ENCODE data around the gene ELMO1. TPM values are rescaled to one million over a fixed set of nuclear protein-coding genes. Genes with fewer than 3 reads are reported as not detected.

Gene ELMO1
- total RNA-seq, 1 experiment from 2014 or later: not detected

DNA sequence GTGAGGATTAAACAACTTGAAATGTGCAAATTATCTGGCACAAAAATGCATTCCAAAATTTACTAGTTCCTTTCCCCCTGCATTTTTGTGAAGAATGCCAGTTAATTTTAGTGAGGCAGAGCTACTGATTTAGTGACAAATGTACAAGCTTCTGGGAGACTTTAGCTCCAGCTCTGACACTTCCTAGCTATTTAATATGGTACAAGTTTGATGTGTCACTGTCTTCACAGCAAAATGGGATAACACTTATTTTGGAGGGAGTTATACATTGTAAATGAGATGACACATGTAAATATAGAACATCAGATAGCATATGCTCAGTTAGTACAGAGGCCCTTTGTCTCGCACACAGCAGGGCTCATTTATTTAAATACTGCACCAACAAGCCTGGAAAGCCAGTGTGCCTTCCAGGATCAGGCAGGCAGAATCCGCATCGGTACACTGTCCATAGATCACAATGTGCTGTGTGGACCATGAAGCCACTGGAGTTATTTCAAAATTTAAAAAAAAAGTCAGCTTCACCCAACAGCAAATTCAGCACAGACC lies 48.7 kb downstream of the ELMO1 start:
- no peak overlapping the region for H3K4me3 ChIP-seq
- DNase-seq (ENCODE audit: low read depth in 1 of 2, low spot score in 2 of 2): no peak
- no peaks in the 10 kb centered on the region for H3K27me3 ChIP-seq (replicated peaks)
- no peaks in the 10 kb centered on the region for H3K36me3 ChIP-seq
- H3K4me1 ChIP-seq (replicated peaks): no peaks in the 10 kb centered on the region
- H3K9me3 ChIP-seq (replicated peaks): no peaks in the 10 kb centered on the region
- no peak overlapping the region for H3K27ac ChIP-seq

DNA sequence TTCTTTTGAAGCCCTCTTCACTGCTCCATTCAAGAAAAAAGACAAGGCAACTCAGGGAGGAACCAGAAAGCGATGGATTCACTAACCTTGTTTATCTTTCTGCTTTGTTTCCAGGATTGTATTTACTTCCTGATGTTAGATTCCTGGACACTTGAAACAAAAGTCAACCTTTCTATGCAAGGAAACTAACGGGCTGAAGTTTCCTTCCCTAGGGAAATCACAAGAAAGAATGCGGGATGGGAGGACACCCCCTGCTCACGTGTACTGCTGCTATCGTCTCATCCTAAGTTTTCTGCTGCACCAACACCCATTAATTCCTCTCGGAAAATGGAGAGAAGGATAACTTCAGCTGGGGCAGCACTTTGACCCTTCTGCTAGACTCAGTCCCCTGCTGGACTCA lies 50.3 kb downstream of the ELMO1 start:
- DNase-seq (ENCODE audit: low read depth in 1 of 2, low spot score in 2 of 2): no peak
- H3K4me1 ChIP-seq (replicated peaks): no peaks in the 10 kb centered on the region
- no peaks in the 10 kb centered on the region for H3K9me3 ChIP-seq (replicated peaks)
- no peaks in the 10 kb centered on the region for H3K36me3 ChIP-seq
- no peak overlapping the region for H3K4me3 ChIP-seq
- no peaks in the 10 kb centered on the region for H3K27me3 ChIP-seq (replicated peaks)
- H3K27ac ChIP-seq: no peak overlapping the region

DNA sequence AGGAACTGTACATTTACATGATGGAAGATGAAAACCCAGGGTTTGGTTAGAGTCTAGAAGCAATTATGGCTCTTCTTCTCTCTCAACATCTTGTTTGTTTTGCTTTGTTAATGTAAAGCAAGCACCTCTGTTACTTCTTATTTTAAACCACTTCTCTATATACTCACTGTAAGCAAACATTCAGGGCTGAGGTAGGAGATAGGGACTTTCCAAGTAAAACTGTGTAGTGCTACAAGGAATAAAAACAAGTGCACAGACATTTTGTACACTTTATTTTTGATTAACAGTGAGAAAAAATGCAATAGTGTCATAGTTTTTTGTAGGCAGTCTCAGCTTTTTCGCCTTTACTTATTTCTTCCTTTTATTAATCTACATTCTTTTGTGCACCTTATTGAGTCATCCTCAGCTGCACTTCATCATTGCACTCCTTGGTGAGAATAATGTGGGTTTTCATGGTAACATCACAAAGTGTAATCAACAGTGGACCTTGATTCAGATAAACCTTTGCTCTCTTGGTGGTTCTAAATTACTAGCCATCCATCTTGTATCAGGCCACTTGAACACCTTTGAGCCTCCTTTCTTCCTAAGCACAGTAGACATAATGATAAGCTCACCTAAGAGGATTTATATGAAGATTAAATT lies 52.9 kb downstream of the ELMO1 start:
- Histone ChIP-seq H3K4me1 (replicated peaks) (no peaks in the 10 kb centered on the region), H3K4me3 (no peak overlapping the region), H3K36me3 (no peaks in the 10 kb centered on the region), H3K27me3 (replicated peaks) (no peaks in the 10 kb centered on the region), H3K9me3 (replicated peaks) (no peaks in the 10 kb centered on the region), H3K27ac (no peak overlapping the region)
- no peak for DNase-seq (ENCODE audit: low read depth in 1 of 2, low spot score in 2 of 2)

DNA sequence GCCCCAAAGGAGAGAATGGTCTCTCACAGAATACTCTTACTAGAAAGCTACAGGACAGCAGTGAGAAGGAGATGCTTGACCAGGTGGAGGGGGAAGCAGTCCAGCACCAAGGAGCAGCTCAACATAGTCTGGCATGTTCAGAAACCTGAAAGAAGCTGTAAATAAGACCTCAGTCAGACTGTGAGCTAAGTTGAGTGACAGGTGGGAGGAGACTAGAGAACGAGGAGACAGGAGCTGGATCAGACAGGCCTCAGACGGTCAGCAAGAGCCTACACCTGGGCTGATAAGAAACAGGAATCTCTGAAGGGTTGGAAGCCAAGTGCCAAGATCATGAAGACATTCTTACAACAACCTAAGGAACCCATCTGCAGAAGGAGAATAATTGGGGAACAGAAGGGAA lies 54.5 kb downstream of the ELMO1 start:
- no peaks in the 10 kb centered on the region for H3K9me3 ChIP-seq (replicated peaks)

DNA sequence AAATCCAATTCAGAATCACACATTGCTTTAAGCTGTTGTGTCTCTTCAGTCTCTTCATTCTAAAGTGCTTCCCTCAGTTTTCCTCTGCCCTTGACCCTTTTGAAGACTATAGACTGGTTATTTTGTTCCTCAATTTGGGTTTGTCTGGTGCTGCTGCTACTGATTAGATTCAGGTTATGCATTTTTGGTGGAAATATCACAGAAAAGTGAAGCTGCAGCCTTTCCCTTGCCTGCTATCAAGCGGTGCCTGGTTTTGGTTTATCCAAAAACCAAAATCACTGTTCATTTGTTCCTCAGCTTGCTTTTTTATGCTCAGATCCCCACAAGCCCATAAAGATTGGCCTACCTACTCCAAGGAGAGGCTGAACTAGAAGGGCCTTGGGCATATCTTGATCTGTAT lies 55.2 kb downstream of the ELMO1 start:
- no peaks in the 10 kb centered on the region for H3K9me3 ChIP-seq (replicated peaks)
- no peak for DNase-seq (ENCODE audit: low read depth in 1 of 2, low spot score in 2 of 2)
- H3K27me3 ChIP-seq (replicated peaks): no peaks in the 10 kb centered on the region
- no peak overlapping the region for H3K4me3 ChIP-seq
- no peaks in the 10 kb centered on the region for H3K36me3 ChIP-seq
- H3K4me1 ChIP-seq (replicated peaks): no peaks in the 10 kb centered on the region
- H3K27ac ChIP-seq: no peak overlapping the region

More for the DNA sequence above, 54.5 kb downstream of the ELMO1 start:
- Histone ChIP-seq H3K36me3 (no peaks in the 10 kb centered on the region), H3K4me3 (no peak overlapping the region), H3K27me3 (replicated peaks) (no peaks in the 10 kb centered on the region), H3K4me1 (replicated peaks) (no peaks in the 10 kb centered on the region), H3K27ac (no peak overlapping the region)
- no peak for DNase-seq (ENCODE audit: low read depth in 1 of 2, low spot score in 2 of 2)

DNA sequence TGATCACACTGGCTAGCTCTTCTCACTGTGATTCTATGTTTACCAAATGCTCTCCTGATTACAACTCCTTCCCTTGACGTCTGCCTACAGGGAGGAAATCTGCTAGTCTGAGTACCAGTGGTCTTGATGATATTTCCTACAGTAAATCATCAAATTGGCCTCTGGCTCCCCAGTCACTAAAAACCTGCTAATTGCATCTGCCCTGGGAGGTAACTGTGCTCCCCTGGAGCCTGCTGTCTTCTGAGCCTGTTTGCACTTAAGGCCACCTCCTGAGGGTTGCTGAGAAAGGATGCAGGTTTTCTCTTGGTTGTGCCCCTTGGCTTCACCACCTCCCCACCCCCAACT lies 56.0 kb downstream of the ELMO1 start:
- Histone ChIP-seq H3K9me3 (replicated peaks) (no peaks in the 10 kb centered on the region), H3K27ac (no peak overlapping the region), H3K4me1 (replicated peaks) (no peaks in the 10 kb centered on the region), H3K36me3 (no peaks in the 10 kb centered on the region), H3K4me3 (no peak overlapping the region), H3K27me3 (replicated peaks) (no peaks in the 10 kb centered on the region)
- DNase-seq (ENCODE audit: low read depth in 1 of 2, low spot score in 2 of 2): no peak

DNA sequence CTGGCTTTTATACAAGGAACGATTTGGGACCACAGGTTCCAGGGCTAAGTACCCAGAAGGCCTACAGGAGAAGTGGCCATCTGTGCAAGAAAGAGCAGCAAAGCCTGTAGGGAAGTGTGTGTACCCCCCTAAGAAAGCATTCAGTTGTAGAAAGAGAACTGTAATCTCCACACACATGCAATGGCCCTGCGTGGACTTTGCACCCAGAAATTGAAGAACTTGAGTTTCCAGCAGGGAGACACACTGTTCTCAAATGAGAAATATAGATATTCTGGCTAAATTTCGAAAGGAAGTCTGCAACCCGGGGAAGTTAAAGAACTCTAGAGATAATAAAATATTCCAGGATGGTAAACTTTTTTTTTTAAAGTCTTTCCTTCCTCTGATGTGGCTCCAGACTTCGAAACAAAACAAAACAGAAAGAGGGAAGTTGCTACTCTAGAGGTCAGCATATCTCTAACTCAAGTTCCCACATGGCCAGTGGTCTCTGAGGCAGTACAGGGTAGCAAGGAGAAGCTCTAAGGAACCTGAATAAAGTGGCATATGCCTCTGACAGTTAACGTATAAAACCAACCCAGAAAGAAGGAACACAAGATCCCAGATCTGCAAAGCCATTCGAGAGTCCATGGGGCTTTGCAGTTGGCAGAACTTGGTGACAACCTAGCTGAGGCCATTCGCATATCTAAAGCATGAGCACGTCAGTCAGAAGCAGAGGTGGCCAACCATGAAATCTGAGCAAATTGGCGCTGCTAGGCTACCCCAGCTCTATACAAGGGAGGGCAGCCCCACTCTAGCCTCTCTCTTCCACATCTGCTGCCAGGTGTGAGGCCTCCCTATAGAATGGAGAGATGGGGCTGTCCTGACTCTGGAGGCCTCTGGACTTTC lies 56.6 kb downstream of the ELMO1 start:
- H3K27ac ChIP-seq: no peak overlapping the region
- no peaks in the 10 kb centered on the region for H3K27me3 ChIP-seq (replicated peaks)

DNA sequence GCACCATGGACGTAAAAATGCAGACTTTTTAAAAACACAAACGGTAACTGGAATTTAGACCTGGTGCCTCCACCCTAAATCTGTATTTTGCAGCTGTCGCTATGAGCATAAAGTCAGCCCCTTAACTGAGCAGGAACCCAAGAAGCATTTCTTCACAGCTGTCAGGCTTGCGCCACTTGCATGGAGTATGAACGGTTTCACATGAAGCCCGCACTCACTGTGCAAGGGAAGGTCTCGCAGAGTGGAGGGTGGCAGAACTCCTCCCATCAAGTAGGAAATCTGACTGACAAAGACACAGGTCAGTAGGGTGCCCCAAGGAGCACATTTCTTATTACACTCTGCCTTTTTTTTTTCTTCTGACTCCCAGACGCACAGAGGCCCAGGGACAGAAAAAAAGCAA lies 58.5 kb downstream of the ELMO1 start:
- Histone ChIP-seq H3K4me1 (replicated peaks) (no peaks in the 10 kb centered on the region), H3K27me3 (replicated peaks) (no peaks in the 10 kb centered on the region), H3K9me3 (replicated peaks) (no peaks in the 10 kb centered on the region), H3K27ac (no peak overlapping the region), H3K36me3 (no peaks in the 10 kb centered on the region), H3K4me3 (no peak overlapping the region)
- DNase-seq (ENCODE audit: low read depth in 1 of 2, low spot score in 2 of 2): no peak

More for the DNA sequence above, 56.6 kb downstream of the ELMO1 start:
- DNase-seq (ENCODE audit: low read depth in 1 of 2, low spot score in 2 of 2): no peak
- Histone ChIP-seq H3K4me3 (no peak overlapping the region), H3K36me3 (no peaks in the 10 kb centered on the region), H3K9me3 (replicated peaks) (no peaks in the 10 kb centered on the region), H3K4me1 (replicated peaks) (no peaks in the 10 kb centered on the region)

DNA sequence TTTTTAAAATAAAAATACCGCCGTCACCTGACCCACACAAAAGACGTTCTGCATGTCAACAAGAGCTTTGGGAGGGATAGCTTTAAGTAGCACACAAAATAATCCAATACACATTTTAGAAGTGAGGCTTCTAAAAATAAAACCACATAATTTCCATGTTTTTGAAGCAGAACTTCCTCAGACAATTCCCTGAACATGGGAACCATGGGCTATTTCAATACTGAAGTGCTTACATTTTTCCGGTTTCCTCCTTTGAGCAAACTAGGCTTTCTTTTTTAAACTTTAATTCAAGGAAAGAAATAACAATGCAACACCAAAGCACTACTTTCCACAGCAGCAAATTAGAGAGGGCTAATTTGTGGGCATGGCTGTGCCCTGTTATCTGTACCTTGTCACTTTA lies 59.9 kb downstream of the ELMO1 start:
- Histone ChIP-seq H3K27ac (no peak overlapping the region), H3K27me3 (replicated peaks) (no peaks in the 10 kb centered on the region), H3K4me3 (no peak overlapping the region), H3K4me1 (replicated peaks) (no peaks in the 10 kb centered on the region), H3K36me3 (no peaks in the 10 kb centered on the region), H3K9me3 (replicated peaks) (no peaks in the 10 kb centered on the region)
- no peak for DNase-seq (ENCODE audit: low read depth in 1 of 2, low spot score in 2 of 2)

DNA sequence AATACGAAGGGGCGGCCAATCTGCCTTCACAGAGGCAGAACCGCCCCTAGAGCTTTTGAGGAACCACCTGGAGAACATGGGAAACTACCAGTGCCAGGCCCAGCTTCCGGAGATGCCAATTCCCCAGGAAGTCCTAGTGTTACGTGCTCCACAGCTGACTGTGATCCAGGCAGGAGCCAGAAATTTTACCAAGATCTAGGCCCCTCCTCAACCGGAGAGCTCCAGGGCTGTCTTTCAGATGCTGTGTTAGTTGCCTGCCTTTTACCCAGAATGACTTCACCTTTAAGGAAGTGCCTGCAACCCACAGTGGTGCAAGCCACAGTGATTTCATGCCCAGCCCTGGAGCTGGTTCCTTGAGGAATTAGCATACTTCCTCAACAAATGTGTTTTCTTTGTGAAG lies 62.9 kb downstream of the ELMO1 start:
- no peaks in the 10 kb centered on the region for H3K4me1 ChIP-seq (replicated peaks)
- no peaks in the 10 kb centered on the region for H3K36me3 ChIP-seq
- no peaks in the 10 kb centered on the region for H3K9me3 ChIP-seq (replicated peaks)
- DNase-seq (ENCODE audit: low read depth in 1 of 2, low spot score in 2 of 2): no peak
- no peaks in the 10 kb centered on the region for H3K27me3 ChIP-seq (replicated peaks)
- H3K4me3 ChIP-seq: no peak overlapping the region
- no peak overlapping the region for H3K27ac ChIP-seq

DNA sequence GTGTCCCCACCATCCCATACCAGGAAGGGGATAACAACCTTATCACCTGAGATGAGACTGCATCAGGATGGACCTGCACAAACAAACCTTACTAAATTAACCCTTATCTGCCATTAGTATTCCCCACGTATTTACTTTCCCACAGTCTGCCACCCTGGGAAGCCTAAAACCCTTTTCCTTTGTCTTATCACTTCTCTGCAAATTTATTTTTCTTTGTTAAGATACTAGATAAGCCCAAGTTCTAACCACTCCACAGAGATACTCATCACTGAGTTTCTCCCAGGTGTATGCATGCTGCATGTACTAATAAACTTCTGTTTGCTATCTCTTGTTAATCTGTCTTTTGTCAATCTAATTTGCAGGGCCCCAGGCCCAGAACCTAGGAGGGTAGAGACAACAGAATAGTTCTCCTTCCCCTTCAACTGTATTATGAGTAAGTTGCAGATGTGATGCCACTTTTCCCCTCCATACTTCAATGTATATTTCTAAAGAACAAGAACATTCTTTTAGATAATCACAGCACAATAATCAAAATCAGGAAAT lies 66.0 kb downstream of the ELMO1 start:
- Histone ChIP-seq H3K9me3 (replicated peaks) (no peaks in the 10 kb centered on the region), H3K27ac (no peak overlapping the region), H3K36me3 (no peaks in the 10 kb centered on the region), H3K27me3 (replicated peaks) (no peaks in the 10 kb centered on the region), H3K4me3 (no peak overlapping the region), H3K4me1 (replicated peaks) (no peaks in the 10 kb centered on the region)
- no peak for DNase-seq (ENCODE audit: low read depth in 1 of 2, low spot score in 2 of 2)

DNA sequence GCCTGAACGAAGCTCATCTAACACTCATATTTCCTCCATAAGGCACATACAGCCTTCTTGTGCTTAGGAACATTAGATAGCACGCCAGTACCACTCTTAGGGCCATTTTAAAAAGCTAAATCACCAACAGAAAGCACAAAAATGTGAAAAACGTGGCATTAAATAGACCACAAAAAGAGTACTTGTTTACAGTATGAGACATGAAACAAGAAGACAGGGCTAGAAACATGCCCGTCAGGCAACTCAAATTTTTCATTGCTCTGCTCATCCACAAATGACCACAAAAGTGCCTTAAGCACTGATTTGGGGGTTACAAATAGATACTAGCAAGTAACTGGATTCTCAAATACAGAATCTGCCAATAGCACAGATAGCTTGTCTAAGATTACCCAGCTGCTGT lies 67.8 kb downstream of the ELMO1 start:
- H3K9me3 ChIP-seq (replicated peaks): 0 out of 2 replicates have a peak, but pooled peaks cover 6% of the 10 kb centered on the region
- no peak overlapping the region for H3K4me3 ChIP-seq
- no peak for DNase-seq (ENCODE audit: low read depth in 1 of 2, low spot score in 2 of 2)
- no peaks in the 10 kb centered on the region for H3K36me3 ChIP-seq
- no peak overlapping the region for H3K27ac ChIP-seq
- no peaks in the 10 kb centered on the region for H3K27me3 ChIP-seq (replicated peaks)
- H3K4me1 ChIP-seq (replicated peaks): no peaks in the 10 kb centered on the region

DNA sequence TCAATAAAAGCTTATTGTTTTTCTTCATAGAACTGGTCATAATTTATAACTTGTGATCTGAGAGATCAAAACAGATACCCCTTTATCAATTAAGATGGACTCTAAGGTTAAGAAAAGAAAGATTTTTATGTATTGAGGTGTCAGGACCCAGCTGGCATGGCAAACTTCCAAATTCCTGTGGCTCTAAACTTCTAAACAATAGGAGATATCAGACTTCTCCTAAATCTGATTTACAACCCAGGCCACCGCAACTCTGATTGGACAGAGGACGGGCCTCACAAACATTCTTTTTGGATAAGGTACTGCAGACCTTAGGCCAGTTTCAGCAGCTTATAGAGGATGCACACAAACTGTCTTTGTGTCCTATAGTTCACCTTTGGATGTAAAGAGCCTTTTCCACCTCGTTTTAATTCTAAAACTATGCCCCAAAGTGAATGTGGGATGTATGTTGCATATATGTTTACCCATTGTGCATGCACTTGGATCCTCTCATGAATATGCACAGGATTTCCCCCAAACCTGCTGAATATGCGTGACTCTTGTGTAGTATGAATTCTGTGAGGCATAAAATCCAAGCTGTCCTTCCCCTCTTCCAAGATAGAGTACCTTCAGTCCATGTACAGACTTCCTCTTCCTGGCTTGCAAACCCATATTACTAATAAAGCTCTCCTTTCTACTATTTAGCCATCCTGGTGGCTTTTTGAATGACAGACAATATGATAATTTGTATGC lies 69.0 kb downstream of the ELMO1 start:
- no peaks in the 10 kb centered on the region for H3K27me3 ChIP-seq (replicated peaks)
- no peaks in the 10 kb centered on the region for H3K36me3 ChIP-seq
- DNase-seq (ENCODE audit: low read depth in 1 of 2, low spot score in 2 of 2): no peak
- H3K27ac ChIP-seq: no peak overlapping the region
- no peak overlapping the region for H3K4me3 ChIP-seq
- H3K4me1 ChIP-seq (replicated peaks): no peaks in the 10 kb centered on the region
- 0 out of 2 replicates have a peak, but pooled peaks cover 6% of the 10 kb centered on the region for H3K9me3 ChIP-seq (replicated peaks)
